NCI-H1417 treated with DMSO at 0.1 percent for 48 hours (cell line): ENCODE data around the gene GAL3ST1.
"Not testable (repeated sequence)": the region's sequence is repeated elsewhere in the genome, so short reads cannot be mapped to it uniquely, and the experiment has no call there.

Experiments
- DNase-seq: peaks from one replicate; lab custom pipeline; 2025; lab: John Stamatoyannopoulos, UW

Gene GAL3ST1

DNA sequence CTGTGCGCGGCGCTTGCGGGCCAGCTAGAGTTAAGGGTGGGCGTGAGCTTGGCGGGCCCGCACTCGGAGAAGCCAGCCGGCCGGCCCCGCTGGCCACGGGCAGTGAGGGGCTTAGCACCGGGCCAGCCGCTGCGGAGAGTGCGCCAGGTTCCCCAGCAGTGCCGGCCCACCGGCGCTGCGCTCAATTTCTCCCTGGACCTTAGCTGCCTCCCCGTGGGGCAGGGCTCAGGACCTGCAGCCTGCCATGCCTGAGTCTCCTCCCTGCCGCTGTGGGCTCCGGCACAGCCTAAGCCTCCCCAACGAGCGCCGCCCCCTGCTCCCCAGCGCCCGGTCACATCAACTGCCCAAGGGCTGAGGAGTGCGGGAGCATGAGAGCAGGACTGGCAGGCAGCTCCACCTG, 22.4 kb upstream of the GAL3ST1 start:
- DNase-seq, result no peak

DNA sequence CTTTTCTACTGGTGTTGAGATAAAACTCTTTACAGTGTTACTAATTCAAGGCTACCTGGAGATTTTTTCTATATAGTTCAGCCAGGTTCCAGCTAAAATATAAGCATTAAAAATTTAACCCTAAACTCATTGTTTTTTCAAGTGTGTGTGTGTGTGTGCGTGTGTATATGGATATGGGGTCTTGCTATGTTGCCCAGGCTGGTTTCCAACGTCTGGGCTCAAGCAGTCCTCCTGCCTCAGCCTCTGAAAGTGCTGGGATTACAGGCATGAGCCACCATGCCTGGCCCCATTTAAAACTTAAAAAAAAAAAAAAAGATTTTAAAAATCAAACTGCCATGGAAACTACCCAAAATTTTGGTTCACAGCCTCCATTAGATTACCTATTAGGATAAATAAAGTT, 21.7 kb upstream of the GAL3ST1 start:
- DNase-seq, result no peak

- DNase-seq, result not testable (repeated sequence)
Measured at GRCh38 chr22:30592360-30592713, 17.9 kb upstream of the GAL3ST1 start.

DNA sequence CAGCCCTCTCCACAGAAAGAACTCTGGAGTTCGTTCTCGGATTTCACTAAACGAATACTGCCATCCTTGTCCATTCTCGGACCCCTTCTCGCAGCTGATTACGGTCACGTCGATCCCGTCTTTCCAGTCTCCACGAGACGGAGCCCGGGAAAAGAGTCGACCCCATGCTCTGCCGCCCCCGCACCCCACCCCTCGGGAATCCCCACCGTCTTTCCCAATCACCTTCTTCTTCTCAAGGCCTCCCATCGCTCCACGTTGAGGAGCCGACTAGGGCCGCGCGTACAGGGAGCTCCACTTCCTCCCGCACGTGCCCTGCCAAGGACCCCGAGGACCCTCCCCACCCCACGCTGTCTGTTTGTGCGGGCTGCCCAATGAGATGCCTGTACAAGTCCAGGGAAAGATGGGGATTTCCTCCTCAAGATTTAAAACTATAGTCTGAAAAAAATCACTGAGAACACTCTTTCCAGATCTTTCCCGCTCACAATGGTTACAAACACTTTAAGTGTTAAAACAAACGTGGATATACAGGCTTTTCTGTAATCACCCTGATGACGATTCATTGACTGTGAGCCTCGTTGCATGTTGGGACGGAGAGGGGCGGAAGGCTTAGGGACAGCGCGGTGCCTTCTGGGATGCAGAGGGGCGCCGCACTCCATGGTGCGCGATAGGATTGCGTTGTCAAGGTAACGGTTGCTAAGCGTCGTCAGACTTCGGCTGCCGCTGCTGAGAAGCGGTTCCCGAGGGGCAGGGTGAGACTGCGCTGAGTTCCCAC, 17.3 kb upstream of the GAL3ST1 start, which contains the start of gene PES1:
Gene PES1, minus strand, starts transcription at position 323 of the 772 bp plus-strand sequence. Its CDS starts 77 bp downstream, at position 246.
- peak; percentile 79 for DNase-seq

DNA sequence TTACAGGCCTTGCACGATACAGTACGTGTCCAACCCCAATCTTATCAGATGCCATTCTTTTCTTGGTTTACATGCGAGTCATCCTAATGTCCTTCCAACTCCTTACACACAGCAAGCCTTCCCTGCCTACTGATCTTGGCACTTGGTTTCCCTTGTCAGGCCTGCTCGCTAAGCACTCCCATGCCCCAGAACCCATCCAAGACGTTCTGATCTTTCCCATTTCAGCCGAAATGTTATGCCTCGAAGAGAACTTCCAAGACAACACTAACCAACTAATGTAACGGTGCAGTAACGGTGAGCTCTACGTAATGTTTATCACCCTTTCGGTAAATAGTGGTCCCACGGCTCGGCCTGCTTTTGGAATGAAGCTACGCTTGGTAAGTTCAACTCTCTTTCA, 16.7 kb upstream of the GAL3ST1 start:
- DNase-seq, result no peak

DNA sequence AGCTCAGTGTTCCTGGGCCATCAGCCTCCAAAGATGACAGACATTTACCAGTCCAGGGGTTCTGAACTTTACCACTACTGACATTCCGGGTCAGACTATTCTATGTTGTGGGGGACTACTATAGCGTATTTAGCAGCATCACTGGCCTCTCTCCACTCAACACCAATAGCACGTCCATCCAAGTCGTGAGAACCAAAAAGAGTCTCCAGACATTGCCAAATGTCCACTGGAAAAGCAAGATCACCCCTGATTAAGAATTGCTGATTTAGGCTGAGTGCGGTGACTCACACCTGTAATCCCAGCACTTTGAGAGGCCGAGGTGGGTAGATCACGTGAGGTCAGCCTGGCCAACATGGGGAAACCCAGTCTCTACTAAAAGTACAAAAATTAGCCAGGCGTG, 11.9 kb upstream of the GAL3ST1 start:
- no peak for DNase-seq

DNA sequence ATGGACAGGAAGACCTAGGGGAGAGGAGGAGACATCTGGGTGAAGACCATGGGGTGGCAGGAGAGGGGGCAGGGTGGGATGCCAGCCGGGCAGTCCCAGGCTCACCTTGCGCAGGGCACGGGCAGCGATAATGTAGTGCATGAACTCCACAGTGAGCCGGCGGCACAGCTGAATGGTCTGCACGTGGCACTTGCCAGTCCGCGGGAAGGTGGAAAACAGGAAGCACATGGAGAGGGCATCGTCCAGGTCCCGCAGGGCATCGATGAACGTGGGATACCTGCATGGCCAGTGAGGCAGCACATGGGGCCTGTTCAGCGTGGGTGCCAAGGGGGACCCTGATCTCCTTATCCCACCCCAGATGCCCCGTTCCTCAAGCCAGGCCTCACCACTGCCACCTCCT, 10.0 kb upstream of the GAL3ST1 start:
- no peak for DNase-seq

DNA sequence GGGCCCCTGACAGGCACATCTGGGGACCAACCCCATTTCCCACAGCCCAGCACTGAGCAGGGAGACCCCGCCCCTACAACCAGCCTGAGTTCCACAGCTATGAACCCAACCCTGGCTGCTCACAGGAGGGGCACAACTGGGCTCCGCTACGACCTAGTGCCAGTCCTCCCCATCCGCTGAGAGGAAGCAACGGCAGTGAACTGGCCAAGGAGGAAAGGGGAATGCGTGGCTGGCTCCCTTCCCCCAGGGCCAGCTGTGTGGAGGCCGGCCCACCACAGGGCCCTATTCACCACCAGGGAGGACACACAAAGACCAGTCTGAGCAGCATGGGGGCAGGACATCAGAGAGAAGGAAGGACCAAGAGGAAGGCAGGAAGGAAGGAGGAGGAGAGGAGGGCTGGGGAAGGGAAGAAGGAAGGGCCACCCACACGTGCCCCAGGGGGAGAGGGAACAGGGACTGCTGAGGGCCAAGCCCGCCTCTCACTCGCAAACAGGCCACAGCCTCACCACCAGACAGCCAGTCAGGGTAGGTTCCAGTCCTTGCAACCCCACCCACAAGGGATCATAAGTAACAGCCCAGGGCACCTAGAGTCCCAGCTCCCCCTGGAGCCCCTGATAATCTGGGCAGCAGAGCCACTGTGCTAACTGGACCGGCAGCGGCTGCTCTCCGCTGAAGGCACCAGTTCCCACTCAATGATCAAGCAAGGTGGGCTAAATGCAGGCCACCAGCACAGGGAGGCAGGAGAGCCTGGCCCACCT, 8.5 kb upstream of the GAL3ST1 start:
- DNase-seq, result no peak

DNA sequence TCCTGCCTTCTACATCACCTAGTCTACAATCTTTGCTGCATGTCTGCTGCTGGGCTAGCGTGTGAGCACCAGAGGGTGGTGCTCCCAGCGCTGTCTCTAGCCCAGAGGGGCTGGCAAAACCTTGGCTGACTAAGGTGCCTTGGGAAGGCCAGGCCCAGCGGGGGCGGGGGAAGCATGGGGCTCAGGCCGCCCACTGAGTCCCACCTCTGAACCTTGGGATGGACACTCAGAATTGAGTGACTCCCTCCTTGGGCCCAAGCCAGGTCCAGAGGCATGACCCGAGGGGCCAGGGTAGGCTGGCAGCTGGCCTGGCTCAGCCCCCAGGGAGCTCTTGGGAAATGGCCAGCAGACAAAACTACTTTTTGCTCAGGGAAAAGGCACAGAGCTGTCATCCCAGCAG, 7.6 kb upstream of the GAL3ST1 start:
- no peak for DNase-seq

DNA sequence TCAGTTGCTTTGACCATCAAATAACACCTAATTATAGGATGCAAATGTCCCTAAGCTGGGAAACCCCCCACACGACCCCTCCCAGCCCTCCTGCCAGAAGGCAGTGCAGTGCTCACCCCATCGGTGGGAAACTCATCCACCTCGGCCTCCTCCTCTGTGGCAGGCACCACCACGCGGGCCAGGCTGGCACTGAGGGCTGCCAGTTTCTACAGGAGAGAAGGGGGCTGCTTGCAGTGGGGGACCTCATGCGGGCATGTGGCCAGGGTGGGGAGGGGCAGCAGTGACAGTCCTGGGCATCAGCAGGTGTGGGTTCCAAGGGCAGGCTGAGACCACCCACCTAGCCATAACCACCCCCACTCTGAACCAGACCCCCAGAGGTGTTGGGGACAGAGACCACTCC, 6.4 kb upstream of the GAL3ST1 start:
- DNase-seq, result no peak

DNA sequence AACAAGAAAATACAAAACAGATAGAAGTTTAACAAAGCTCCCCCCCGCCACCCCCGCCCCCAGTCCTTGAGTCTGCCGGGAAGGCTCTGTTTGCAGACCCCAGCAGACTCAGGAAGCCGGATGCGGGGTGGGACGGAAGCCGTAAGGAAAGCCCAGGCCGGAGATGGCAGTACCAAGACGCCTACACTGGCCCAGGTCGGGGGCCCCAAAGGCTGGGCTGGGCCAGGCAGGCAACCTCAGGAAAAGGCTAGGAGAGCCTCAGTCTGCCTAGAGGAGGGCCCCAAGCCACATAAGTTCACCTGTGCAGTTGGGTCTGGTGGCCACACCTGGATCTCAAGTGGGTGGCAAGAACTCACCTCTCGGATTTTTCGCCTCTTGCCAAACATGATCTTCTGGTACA, 4.0 kb upstream of the GAL3ST1 start:
- no peak for DNase-seq

DNA sequence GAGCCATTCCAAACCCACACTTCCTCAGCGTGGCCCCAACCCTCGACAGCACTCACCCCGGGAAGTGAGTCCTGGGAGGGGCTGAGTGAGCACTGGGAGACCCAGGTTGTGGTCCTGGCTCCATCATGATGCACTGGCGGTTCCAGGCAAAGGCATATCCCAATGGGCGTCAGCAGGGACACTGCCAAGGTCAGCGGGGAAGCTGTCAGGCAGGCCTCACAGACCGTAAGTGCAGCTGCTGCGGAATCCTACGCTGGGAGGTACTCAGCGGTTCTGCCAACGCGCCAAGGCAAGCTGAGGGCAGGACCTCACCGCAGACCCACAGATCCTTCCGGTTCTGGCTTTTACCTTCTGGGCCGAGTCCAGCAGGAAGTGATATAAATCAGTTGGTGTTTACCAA, 1.4 kb upstream of the GAL3ST1 start:
- DNase-seq, result no peak

DNA sequence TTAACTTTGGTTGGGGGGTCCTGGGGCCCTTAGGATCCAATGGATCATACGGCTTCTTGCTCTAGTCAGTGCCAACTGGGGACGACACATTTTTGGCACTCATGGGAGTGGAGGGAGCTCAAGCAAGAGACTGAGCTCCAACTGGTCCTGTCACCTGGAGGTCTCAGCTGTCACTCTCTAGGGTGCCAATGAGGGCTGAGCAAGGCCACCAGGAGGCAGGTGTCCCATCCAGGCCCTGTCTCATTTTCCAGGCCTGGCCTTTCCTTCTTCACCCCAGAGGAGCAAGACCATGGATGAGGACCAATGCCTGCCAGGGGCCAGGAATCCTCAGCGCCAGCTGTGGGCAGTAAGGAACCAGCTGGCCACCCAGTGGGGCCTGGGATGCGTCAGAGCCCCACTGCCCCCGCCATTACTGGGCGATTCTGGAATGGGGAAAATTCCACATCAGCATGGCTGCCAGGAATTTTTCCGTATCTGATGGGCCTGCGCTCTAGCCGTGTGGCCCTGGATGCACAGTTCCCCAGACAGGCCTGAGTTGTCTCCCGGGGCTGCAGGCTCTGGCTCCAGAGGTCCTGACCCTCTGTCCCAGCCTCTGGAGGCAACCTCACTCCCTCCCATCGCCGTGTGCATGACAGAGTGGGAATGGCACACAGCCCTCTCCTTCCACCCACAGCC, 669 bp upstream of the GAL3ST1 start:
- DNase-seq, result no peak

GRCh38 chr22:30573594-30574094, 821 bp downstream of the GAL3ST1 start:
- no peak for DNase-seq

GRCh38 chr22:30572840-30573593, 1.4 kb downstream of the GAL3ST1 start:
- no peak for DNase-seq

GRCh38 chr22:30572210-30572609, 2.3 kb downstream of the GAL3ST1 start:
- no peak for DNase-seq

DNA sequence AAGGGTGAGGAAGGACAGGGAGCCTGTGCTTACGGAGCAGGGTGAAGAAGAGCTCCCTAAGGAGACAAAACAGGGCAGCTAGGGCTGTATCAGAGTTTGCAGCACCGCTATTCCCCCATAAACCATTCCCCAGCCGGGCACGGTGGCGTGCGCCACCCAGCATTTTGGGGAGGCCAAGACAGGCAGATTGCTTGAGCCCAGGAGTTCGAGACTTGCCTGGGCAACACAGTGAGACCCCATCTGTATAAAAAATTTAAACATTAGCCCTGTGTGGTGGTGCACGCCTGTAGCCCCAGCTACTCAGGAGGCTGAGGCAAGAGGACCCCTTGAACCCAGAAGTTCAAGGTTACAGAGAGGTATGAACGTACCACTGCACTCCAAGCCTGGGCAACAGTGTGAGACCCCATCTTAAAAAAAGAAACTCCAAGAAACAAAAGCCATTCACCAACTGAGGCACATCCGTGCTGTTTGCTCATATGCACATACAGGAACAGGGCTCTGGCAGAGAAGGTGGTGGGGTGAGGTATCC, 4.7 kb downstream of the GAL3ST1 start:
- no peak for DNase-seq

- DNase-seq, result no peak
Measured at GRCh38 chr22:30568137-30568805, 6.2 kb downstream of the GAL3ST1 start.

DNA sequence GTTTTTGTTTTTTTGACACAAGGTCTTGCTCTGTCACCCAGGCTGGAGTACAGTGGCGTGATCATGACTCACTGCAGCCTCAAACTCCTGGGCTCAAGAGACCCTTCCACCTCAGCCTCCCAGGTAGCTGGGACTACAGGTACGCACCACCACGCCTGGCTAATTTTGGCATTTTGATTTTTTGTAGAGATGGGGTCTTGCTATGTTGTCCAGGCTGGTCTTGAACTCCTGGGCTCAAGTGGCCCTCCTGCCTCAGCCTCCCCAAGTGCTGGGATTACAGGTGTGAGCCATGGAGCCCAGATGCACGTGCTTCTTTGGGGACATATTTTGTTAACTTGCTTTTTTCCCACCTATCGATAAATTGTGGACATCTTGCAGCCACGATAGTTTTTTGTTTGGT, 7.2 kb downstream of the GAL3ST1 start:
- not testable (repeated sequence) for DNase-seq

DNA sequence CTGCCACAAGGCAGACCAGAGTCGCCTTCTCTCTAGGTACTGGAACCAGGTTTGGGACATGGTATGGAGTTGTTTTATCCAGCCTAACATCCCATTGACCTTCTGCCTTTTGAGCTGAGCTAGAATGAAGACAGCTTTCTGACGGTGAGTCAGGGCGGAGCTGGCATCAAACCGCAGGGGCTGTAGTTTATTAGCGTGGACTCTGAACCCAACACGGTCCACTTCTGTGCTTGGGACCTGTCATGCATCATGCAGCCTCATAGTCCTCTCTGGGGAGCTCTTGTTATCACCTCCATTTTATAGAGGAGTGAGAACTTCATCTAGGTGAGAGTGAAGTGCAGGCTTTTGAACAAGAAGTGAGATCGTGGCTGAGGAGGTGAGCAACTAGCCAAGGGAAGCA, 8.3 kb downstream of the GAL3ST1 start:
- no peak for DNase-seq

GRCh38 chr22:30565341-30565740, 9.1 kb downstream of the GAL3ST1 start:
- no peak for DNase-seq
